HG03064 (cell line): ENCODE measurements around the gene BTBD9.

Source experiments
- ATAC-seq: cut with Tn5 transposase; IDR thresholded peaks from one replicate; pipeline ENCODE4 v1.9.1; 2021; ENCODE audit warnings: low read depth; ENCODE audit not compliant: unreplicated experiment

Gene BTBD9

DNA sequence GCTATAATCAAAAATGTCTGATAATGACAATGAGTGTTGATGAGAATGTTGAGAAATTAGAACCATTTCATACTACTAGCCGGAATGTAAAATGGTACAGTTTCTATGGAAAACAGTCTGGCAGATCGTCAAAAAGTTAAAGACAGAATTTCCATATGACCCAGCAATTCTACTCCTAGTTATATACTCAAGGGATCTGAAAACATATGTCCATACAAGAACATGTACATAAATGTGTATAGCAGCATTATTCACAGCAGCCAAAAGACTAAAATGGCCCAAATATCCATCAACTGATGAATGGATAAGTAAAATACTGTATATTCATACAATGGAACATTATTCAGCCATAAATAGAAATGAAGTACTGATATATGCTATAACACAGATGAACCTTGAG is 236.2 kb downstream of the BTBD9 start:
- no peak for ATAC-seq

DNA sequence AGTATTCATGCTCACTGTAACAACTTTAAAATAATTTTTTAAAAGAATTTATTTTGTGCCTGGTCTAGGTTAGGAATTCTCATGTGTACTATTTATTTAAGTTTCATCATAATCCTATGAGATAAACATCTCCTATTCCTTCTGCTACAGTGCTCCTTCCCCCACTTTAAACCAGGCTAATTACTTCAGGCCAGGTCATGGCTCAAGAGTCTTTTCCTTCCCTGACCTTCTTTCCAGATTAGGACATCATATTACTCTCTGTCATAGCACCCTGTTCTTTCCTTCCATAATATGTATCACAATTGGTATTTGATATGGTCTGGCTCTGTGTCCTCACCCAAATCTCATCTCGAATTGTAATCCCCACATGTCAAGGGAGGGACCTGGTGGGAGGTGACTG is 239.0 kb downstream of the BTBD9 start:
- no peak for ATAC-seq

DNA sequence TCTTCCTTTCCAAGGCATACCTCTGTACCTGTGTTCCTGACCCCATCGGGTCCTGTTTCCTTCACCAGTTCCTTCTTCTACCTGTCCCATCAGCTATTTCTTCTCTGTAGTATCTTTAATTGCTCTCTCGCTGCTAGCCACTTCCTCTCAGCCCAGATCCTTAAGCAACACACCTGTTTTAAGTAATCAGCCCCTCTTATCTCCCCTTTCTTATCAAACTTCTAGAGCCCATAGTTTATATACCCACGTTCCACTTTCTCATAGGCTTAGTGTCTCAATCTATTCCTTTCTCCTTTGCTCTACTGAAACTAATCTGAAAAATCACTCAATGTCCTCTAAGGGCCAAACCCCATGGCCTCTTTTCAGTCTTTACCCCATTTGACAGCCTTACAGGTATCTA is 239.6 kb downstream of the BTBD9 start:
- ATAC-seq, result no peak

DNA sequence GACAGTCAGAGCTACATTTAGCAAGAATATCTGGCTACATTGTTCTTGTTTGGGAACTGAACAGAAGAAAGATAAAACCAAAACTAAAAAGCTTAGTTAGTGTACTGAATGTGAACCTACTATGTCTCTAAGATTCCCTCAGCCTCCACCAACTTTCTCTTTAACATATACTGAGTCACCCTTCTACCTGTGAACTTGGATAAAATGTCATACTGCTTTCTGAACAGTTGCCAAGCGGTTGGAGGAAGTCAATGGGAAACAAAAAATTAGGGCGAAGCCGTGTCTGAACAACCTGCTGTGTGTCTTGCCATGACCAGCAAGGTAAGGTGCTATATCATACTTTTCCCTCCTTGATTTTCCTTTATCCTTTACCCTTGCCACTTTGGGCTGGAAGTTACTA is 243.5 kb downstream of the BTBD9 start:
- ATAC-seq, result no peak

DNA sequence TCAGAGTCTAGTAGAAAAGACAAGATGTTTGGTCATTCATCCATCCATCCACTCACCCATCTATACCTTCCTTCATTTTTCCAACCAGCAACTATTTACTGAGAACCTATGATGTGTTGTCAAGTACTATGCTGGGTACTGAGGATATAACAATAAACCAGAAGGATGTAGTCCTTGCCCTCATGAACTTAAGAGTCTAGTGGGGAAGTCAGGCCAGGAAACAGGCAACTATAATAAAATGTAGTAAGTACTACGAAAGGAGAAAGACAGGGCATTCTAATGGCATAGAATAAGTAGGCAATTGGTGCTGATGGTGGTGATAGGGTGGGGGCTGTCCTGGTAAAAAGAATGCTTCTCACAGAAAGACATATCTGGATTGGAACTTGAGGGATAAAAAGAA is 245.7 kb downstream of the BTBD9 start:
- ATAC-seq, result no peak

DNA sequence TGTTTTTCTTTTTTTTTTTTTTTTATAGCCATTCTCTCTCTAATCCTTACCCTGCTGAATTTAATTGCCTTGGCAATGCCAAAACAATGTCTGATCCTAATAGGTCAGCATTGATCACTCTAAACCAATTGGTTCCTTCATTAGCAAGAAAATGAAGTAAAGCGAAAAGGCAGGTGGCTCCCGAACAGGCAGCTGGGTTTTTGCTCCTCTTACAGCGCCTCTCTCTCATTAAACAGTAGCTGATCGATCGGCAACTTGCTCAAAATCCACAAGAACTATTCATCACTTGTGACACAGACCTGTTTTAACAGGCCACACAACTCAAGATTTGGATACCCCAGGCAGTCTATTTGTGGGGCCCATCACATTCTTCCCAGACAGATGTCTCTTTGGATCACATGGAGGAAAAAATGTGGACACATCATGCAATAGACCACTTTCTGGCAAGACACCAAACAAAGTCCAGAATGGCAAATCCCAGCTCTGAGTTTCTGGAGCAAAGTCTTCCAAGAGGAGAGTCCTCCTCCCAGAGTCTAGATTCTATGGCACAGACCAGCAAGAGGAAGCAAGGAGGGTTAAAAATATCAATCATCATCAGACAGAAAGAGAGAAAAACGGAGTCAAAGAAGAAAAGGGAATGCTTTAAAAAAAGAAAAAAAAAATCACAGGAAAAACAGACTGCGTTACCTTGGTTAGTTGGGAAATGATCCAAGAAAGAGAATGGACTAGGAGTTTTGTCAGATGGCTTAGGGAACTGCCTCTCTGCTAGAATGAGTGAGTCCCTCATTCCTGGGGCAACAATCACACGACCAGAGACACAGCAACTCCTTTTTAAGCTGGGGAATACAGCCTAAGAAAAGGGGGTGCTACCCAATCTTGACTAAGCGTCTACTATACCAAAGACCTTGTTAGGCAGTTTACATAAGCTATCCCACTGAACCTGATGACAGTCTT is 247.8 kb downstream of the BTBD9 start:
- no peak for ATAC-seq

DNA sequence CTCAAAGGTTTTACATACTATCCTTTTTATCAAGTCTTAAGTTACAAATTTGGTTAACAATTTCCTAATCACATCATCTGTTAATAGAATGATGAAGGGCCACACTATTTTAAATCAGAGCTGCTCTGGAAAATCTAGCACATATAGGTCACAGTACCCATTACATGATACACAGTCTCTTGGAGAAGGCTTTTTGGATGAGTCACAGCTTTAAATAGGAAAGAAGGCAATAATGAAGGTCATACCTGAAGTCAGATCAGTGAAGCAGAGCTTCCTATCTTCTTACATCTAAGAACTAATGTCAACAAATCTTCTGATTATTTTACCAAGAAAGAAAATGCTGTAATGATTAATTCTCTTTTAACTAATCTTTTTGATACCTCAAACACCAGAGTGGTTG is 248.5 kb downstream of the BTBD9 start:
- no peak for ATAC-seq

DNA sequence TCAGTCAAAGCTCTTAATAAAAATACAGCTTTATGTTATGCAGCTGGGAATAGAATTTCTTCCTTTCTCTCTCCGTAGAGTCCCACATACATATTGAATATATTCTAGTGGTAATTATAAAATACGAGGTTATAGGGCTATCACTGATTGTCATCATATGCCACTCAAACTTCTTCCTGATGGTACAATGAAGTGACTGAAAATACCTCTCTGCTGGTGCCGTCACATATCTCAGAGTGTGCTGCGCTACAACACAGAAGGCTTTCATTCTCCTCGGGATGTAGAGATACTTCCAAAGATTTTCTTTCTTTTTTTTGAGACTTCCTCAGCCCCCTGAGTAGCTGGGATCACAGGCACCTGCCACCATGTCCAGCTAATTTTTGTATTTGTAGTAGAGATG is 249.9 kb downstream of the BTBD9 start:
- no peak for ATAC-seq

DNA sequence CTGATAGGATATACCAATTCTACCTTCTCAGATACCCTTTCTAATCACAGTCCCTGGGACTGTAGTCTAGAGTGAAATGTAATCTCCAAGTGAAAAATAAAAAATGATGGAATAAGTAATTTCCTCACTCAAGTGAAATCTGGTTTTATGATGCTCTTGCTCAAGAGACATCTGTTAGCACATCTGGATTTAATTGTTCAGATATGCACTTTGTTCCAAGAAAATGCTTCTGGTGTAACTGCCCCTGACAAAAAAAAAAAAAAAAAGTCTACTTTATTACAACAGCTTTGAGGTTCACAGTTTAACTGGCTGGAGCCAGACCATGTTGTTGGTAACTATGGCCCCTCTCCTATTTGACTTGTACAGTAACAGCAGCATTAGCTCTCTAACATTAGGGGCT is 251.8 kb downstream of the BTBD9 start:
- no peak for ATAC-seq

DNA sequence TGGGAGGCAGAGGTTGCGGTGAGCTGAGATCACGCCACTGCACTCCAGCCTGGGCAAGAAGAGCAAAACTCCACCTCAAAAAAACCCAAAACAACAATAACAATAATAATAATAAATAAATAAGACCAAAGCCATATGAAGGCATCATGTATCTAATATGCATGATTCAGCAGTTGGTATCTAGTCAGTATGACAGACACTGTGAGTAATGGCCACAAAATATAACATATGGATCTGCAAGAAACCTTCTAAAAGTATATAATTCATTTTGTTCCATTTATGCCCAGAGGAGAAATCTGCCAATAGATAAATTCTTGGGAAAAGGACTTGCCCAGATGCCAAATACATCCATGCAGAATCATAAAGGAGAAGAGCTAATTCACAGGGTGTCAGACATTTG is 252.3 kb downstream of the BTBD9 start:
- no peak for ATAC-seq

DNA sequence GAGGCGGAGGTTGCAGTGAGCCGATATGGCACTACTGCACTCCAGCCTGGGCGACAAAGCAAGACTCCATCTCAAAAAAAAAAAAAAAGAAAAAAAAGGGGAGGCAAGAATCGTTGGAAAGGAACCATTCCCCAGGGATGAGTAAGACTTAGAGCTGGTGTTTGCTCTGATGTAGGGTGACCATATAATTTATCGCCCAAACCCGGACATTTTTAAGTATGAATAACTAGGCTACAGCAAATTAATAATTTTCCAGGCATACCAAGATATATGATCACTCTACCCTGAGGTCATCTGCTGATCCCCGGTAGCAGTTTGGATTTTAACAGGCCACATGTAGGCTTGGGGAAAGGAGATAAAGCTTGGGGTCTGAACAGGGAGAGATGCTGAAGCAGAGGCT is 260.9 kb downstream of the BTBD9 start:
- no peak for ATAC-seq

DNA sequence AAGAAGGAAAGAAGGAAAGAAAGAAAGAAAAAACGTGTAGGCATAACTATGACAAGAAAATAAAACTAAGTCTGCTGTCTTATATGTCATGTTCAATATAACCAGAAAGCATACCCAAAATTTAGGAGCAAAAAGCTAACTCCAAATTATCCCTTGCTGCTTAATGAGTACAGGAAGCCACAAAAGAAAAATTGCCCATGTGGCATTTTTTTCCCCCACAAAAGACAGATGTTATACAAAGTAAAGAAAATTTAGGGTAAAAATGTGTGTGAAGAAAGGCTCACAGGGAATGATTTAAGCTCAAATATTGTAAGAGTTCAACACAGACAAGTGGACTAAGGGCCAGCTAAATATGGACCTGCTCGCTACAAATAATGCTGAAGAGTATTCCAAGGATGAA is 263.8 kb downstream of the BTBD9 start:
- no peak for ATAC-seq

DNA sequence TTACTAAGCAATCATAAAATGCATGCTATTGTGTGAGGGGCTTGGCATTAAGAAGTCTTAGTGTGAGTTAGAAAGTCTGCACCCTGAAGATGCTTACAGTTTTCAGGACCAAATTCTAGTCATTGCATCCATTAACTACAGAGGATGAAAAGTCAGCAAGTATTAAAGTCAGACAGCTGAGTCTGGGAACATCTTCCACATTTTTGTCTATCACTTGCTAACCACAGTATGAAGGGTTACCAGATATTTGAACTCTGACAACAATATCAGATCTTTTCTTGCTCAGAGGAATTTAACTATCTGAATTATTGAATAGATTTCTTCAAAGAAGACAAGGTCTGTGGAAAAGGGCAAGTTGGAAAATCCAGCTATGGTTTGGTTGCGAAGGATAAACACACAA is 264.4 kb downstream of the BTBD9 start:
- ATAC-seq, result no peak

DNA sequence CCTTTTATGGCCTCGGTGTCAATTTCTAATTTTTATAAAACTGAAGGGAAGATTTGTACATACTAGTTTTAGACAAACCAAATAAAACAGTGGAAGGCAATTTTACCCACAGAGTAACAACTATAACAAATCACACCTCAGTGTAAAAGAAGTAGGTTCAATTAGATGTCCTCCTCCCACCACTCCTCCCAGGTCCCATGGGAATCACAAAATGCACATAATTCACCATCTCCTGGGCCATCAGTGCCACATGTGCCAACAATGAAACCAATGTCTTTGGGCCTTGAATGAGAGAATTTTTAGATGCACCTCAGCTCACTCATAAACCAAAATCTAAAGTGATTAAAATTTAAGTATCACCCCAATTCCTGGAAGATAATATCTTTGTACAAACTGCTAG is 267.8 kb downstream of the BTBD9 start:
- ATAC-seq, result no peak

DNA sequence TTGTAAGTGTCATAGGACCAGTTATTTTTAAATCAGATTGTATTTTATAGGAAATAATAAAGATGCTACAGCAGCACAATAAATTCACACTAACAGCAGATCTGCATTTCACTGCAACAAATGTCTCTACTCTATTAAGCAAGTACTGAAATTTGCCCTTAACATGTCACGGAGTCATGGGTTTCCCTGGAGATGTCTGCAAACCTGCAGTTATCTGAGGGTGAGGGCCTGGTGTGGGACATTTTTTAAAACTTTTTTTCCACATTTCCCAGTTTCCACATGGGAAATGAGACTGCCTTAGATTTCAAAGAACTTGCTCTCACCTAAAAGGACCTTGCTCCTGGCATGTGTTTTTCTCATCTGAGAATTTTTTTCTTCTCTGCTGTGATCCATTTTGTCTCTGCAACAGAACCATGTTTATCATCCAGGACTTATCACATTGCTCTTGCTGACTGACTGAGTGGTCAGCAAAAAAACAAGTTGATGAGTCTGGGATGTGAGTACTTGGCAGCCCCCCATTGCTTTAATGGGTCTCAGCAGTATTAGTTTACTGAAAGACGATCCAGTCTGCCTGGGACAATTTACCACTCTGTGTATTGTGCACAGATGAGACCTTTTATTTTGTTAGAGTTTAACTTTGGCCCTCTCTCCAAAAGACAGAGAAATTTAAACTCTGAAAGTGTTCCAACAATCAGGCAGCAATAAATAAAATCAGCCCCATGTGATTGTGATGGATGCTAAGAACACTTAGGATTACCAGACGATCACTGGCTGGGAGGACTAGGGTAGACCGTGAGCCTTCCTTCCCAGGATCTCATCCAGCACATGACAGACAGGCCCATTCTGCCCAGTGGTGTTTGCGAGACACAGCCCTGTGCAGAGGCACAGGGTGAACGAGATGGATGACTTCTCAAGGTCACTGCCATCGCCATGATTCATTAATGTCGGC is 268.8 kb downstream of the BTBD9 start:
- no peak for ATAC-seq

DNA sequence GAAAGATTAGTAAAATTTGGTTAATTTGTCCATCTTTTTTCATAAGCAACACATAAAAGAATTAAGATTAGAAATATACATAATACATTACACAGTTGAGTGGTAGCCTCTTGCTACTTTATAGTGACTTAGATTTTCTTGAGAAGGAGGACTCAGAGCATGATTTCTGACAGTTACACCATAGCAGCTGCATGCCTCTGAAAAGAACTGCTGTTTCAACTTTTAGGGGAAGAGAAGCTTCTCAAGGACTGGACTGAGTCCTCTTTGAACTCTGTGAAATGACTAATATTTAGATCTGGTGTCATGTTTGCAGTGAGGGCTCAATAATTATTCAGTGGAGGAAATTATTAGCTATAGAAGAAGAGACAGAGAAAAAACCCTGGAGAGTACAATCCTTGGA is 272.5 kb downstream of the BTBD9 start:
- ATAC-seq, result no peak

DNA sequence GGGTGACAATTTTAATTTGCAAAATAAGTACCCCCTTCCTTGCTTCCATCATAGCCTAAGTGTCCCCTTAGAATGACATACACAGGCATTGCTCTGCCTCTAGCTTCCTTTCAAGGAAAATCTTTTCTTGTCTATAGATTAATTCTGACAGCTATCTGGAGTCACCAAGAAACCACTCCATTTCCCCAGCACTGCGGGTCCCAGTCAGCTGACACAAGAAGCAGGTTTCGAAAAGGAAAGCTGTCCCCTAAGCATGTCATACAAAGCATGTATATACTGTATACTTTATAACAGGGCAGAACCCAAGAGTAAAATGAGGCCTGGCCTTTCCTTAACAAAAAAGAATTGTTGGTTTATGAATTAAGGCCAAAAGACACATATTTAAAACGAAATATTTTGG is 273.5 kb downstream of the BTBD9 start:
- no peak for ATAC-seq

DNA sequence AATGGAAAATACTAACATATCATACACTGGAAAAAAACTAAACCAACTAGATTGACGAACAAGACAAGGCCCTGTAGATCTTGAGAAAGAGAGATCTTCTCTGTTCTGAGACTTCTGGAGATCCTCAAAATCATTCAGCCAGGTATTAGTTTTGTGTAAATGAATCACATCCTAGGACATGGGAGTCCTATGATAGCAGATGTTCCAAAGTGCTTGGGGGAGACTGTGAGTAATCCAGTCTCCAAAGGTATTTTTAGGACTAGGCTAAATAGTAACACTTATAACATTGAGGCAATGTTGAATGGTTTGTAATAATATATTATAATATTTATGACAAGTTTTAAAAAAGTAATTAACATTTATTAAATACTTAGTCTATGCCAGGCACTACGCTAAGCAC is 275.0 kb downstream of the BTBD9 start:
- no peak for ATAC-seq

DNA sequence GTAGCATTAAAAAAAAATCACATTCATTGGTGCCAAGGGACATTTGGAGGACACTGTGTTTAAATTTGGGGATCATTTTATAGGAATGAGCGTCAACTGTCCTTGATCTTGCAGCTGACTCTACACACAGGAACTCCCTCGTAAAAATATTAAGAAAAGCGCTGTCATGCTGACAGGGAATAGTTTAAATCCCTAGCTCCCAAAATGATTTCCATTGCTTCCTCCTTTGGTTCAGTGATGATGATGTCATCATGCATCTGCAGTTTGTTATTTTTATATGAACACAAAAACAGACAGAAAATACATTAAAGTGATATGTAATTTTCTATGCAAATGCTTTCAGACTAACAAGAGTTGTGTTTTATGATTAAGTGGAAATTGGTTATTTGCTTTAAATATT is 275.6 kb downstream of the BTBD9 start:
- no peak for ATAC-seq

DNA sequence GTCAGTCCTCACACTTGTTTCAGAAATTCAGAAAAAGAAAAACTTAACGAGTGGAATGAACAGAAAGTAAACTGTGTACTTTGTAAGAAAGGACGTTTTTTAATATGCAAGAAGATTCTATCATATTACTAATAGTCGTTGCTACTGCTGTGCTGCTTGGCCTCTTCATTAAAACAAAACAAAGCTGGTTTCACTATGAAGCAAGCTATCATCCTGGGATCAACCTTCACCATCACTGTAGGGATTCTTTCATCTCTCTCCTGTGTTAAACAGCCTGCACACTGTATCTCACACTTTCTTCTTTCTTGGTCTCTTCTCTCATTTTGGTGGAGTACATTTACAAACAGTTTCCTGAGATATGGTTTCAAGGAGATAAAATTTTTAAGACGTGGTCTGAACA is 284.2 kb downstream of the BTBD9 start:
- no peak for ATAC-seq

DNA sequence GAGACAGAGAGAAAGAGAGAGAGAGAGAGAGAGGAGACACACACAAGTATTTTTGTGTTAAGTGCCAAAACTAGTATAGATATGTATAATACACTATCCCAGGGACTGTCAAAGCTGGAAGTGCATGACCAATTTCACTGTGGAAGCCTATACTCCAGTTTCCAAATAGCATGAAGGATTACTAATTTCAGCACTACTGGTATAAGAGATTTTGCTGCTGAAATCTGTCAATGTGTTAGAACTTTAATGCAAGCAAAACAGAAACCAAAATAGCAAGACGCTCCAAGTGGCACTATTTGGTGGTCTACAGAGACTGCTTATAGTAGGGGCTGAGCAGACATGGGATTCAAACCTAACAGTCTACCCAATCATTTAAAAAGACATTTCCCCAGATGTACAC is 284.8 kb downstream of the BTBD9 start:
- no peak for ATAC-seq

DNA sequence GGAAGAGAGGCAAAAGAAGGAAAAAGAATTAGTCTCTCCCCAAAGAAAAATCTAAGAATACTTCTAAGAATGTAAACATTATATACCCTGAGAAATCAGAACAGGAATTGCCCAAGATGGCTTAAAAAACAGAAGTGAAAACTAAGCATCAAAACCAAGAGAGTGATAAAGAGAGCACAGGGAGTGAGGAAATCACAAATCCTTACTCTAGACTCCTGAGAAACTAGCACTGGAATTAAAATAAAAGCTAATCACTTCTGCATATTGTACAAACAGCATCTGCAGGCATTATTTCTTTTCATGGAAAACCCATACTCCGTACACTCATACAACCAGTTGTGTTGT is 285.7 kb downstream of the BTBD9 start:
- ATAC-seq, result no peak
